GM21447 (cell line): ENCODE measurements around the gene RELB.

Experiments used
- ATAC-seq: cut with Tn5 transposase; IDR thresholded peaks from one replicate; pipeline ENCODE4 v1.9.1; 2021; ENCODE audit not compliant: unreplicated experiment

The RELB gene

GRCh38 chr19:45078390-45079062, 77.3 kb downstream of the RELB start:
- ATAC-seq: no peak

- no peak for ATAC-seq
These were observed 78.0 kb downstream of the RELB start, which contains the start of gene GEMIN7 for GRCh38 chr19:45079063-45079910. Gene GEMIN7 (plus strand): TSS chr19:45079260. CDS start chr19:45090115, 10,855 bp downstream.

GRCh38 chr19:45079911-45080370, 78.7 kb downstream of the RELB start:
- no peak for ATAC-seq

- no peak for ATAC-seq
These were observed 80.9 kb downstream of the RELB start for GRCh38 chr19:45082170-45082569.

- no peak for ATAC-seq
These were observed 85.2 kb downstream of the RELB start for GRCh38 chr19:45086480-45086879.

- ATAC-seq: no peak
These were observed 86.3 kb downstream of the RELB start for GRCh38 chr19:45087531-45087930.
